SH-SY5Y (cell line): Measurements from ENCODE around the gene COA6.

Experiments used
- GATA2 ChIP-seq: IDR thresholded peaks from 2 replicates; pipeline ENCODE4 v1.6.1; 2011; ENCODE audit warnings: mild to moderate bottlenecking, low read depth, low read length
- GATA3 ChIP-seq: IDR thresholded peaks from 2 replicates; pipeline ENCODE4 v1.6.1; 2011; ENCODE audit warnings: low read depth, mild to moderate bottlenecking, low read length, moderate library complexity

The COA6 gene

DNA sequence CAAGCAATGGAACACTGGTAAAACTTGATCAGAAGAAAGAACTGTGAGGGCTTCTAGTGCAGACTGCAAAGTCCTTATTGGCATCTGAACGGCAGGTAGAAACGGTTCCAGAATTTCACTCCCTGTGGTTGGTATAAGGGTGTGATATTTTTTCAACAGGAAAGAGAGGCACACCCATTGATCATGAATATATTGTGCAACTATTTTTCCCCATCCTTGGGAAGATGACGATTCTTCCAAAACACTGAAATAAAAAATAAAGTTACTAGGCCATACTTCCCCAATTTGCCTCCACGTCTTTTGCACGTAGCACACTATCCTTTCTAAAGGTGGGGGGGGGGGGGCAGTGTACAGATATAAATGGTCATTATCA is 56.2 kb downstream of the COA6 start:
- TF ChIP-seq GATA2, result no peak
- TF ChIP-seq GATA3, result no peak

DNA sequence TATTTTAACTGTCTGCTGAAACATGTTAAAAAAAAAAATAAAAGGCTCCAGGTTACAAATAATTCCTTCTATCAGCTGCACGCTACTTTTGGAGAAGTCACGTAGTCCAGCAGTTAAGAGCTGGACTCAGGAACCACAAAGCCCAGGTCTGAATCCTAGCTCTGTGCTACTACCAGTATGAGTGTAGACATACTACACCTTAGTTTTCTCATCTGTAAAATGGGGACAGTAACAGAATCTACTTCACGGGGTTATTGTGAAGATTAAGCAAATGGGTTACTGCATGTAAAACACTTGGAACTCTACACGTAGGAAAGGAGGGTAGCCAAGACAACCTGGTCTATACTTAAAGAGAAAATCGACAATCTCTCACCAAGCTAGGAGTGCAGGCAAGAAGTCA is 57.4 kb downstream of the COA6 start:
- TF ChIP-seq GATA3, result no peak
- TF ChIP-seq GATA2, result no peak

DNA sequence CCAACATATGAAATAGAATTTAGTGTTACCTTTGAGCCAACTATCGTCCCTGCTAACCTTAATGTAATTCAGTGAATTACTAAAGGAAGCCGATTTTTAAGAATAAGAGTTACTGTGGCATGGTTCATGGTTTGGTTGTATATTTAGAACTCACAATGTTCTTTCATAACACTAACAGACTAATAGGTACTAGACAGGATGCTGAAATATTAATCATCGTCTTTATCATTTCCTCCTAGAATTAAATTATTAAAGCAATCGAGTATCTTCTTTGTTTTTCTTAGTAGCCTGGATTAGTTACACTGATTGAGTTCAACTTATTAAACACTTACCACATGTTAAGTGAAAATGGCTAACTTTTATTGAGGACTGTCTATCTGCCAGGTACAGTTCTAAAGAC is 58.0 kb downstream of the COA6 start:
- TF ChIP-seq GATA2, result no peak
- no peak for TF ChIP-seq GATA3

DNA sequence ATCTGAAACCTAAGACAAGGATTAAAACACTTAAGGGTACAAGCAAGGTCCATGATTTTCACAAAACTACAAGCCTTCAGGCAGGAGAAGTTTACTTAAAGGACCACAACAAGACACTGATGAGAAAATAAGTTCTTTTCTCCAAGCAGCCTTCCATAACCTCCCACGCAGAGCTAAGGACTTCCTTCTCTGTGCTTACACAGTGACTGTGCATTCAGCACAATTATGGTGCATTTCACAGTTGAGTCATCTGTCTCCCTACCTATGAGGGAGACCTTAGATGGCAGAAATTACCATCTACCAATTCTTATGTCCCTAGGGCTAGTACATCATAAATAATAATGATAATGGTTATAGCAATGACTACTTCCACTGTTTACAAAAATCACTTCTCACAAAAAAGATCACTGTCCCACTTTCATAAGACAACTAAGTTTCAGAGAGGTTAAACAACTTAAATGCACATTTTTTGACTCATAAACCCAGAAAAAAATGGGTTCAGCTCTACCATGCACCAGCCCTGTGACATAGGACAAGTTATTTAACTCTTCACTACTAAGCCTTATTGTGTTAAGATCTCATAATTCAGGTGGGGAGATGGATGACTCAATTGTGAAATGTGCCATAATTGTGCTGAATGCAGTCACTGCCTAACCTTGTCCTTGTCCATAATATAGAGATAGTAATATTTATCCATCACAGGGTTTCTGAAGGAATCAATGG is 60.5 kb downstream of the COA6 start:
- TF ChIP-seq GATA2, result no peak
- TF ChIP-seq GATA3, result no peak
